ENCODE results near the gene KSR2. TPM values are rescaled to one million over a fixed set of nuclear protein-coding genes. Genes with fewer than 3 reads are reported as not detected.
A peak's percentile ranks its signal among the peaks of the same experiment; 100 is the strongest.

KSR2 gene
- polyA plus RNA-seq, 1 experiment = not detected

GRCh38 chr12:117998719-117999118 lies 29.9 kb upstream of the KSR2 start:
- H3K27me3 ChIP-seq (ENCODE audit: control insufficient read depth, insufficient read depth, low read length) = no peaks in the 10 kb centered on the region
- no peak for DNase-seq (ENCODE audit: low read depth)
- no peaks in the 10 kb centered on the region for H3K36me3 ChIP-seq (ENCODE audit: control insufficient read depth, insufficient read depth, low read length)
- no peak overlapping the region for H3K4me3 ChIP-seq (ENCODE audit: low read depth, low read length)
- CTCF ChIA-PET = interaction anchor here (1.0 kb wide), 1 partner anchor 124 kb away, joined by 3 read pairs; no protein-coding TSS in a partner anchor
- TF ChIP-seq CTCF (IDR thresholded peaks at IDR 0.05; ENCODE audit: insufficient read depth, low read depth, low read length) = no peak
- POLR2A ChIA-PET = no interaction called here

DNA sequence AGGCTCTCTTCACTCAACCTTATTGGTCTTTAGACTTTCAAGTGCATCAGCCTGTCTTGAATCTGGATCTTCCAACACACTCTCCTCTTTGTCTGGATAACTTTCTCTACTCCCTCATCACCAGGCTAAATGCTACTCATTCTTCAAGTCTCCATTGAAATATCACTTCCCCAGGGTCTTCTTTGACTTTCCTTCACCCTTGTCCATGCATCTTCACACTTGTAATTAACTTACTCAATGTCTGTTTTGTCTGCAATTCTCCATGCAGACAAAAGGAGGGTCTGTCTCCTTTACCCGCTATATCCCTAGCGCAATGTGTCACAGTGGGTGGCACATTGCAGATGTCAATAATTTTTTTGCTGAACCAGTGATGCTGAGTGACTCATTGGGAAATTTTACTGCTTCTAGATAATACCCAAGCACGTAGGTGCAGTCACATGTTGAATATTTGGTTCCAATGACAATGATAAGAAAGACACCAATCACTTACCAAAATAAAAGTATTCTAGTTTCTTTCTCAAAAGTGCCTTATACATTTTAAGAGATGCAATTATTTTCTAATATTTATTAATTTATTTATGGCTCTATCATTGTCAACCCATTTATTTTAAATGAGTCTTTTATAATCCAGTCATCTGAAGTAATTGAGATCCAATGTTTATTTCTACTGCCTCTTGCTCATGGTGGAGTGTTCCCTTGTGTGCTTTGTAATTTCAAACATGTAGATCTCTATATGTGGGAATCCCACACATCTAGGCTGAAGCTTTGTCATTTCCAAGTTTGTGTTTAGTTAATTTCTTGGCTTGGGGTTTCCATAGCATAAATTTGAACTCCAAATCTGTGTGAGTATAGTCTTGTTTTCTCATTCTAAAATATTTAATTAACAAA lies 26.0 kb upstream of the KSR2 start:
- Histone ChIP-seq H3K27me3 (ENCODE audit: control insufficient read depth, insufficient read depth, low read length) (no peaks in the 10 kb centered on the region), H3K36me3 (ENCODE audit: control insufficient read depth, insufficient read depth, low read length) (no peaks in the 10 kb centered on the region), H3K4me3 (ENCODE audit: low read depth, low read length) (no peak overlapping the region)
- DNase-seq (ENCODE audit: low read depth) = no peak
- CTCF ChIA-PET = interaction anchor here (1.6 kb wide), 1 partner anchor 120 kb away, joined by 6 read pairs; no protein-coding TSS in a partner anchor
- POLR2A ChIA-PET = no interaction called here
- TF ChIP-seq CTCF (IDR thresholded peaks at IDR 0.05; ENCODE audit: insufficient read depth, low read depth, low read length) = no peak

DNA sequence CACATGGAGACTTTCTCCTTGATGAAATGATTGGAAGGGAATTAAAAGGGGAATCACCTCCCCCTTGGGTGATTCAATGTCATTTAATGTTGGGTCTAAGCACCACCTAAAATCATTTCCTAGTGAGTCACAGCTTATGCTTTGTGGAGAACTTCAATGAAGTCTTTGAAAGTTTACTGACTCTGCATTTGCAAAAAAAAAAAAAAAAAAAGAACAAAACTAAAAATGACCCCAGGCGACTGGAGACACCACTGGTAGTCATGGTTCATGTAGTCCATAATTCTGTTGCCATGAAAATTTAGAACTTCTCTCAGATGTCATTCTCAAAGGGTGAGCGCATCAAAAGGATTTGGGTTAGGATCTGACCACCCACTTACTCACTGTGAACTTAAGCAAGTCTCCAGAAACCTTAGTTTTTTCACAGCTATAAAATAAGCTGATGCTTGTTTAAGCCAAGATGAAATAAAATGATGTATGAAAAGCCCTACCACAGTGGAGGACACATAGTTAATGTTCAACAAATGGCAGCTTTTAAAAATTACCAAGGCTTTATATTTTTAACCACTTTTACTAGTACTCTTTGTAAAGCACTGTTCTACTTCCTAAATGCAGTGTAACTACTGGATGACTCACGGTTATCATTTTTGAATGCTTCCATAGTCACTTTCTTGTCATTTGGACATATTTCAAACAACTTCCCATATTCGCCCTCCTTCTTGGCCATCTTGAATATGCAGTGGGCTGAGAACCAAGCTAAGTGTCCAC lies 18.1 kb upstream of the KSR2 start:
- ChIA-PET CTCF (interaction anchor here (0.9 kb wide), 1 partner anchor 9 kb away, joined by 3 read pairs; no protein-coding TSS in a partner anchor), POLR2A (no interaction called here)
- DNase-seq (ENCODE audit: low read depth) = peak; percentile 20
- Histone ChIP-seq H3K4me3 (ENCODE audit: low read depth, low read length) (no peak overlapping the region), H3K27me3 (ENCODE audit: control insufficient read depth, insufficient read depth, low read length) (no peaks in the 10 kb centered on the region), H3K36me3 (ENCODE audit: control insufficient read depth, insufficient read depth, low read length) (no peaks in the 10 kb centered on the region)
- TF ChIP-seq CTCF (IDR thresholded peaks at IDR 0.05; ENCODE audit: insufficient read depth, low read depth, low read length) = no peak

DNA sequence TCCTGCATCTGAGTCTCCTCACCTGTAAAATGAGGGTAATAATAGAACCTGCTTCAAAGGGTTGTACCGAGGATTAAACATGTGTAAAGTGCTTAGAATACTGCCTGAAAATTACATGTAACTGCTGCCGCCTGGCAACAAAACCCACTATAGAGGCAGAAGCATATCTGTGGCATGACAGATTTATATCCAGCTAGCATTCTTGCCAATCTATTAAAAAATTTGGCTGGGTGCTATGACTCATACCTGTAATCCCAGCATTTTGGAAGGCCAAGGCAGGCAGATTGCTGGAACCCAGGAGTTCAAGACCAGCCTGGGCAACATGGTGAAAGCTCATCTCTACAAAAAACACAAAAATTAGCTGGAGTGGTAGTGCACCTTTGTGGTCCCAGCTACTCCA lies 16.4 kb upstream of the KSR2 start:
- no peak for DNase-seq (ENCODE audit: low read depth)
- TF ChIP-seq CTCF (IDR thresholded peaks at IDR 0.05; ENCODE audit: insufficient read depth, low read depth, low read length) = no peak
- CTCF ChIA-PET = interaction anchor here (1.1 kb wide), 2 partner anchors 110 to 128 kb away, joined by 3 to 4 read pairs; no protein-coding TSS in a partner anchor
- H3K4me3 ChIP-seq (ENCODE audit: low read depth, low read length) = no peak overlapping the region
- no peaks in the 10 kb centered on the region for H3K36me3 ChIP-seq (ENCODE audit: control insufficient read depth, insufficient read depth, low read length)
- no peaks in the 10 kb centered on the region for H3K27me3 ChIP-seq (ENCODE audit: control insufficient read depth, insufficient read depth, low read length)
- POLR2A ChIA-PET = no interaction called here

- Histone ChIP-seq H3K4me3 (ENCODE audit: low read depth, low read length) (no peak overlapping the region), H3K27me3 (ENCODE audit: control insufficient read depth, insufficient read depth, low read length) (no peaks in the 10 kb centered on the region), H3K36me3 (ENCODE audit: control insufficient read depth, insufficient read depth, low read length) (no peaks in the 10 kb centered on the region)
- TF ChIP-seq CTCF (IDR thresholded peaks at IDR 0.05; ENCODE audit: insufficient read depth, low read depth, low read length) = no peak
- ChIA-PET CTCF (no interaction called here), POLR2A (no interaction called here)
- DNase-seq (ENCODE audit: low read depth) = no peak
These were observed 12.5 kb upstream of the KSR2 start for GRCh38 chr12:117981267-117981666.

All from BJ (cell line).